Stimulated activated CD8-positive, alpha-beta memory T cell treated with anti-CD3 and anti-CD28 coated beads, Interleukin-4, amount 100 ng/mL, for 48 hours (primary cell): ENCODE measurements around the gene PTP4A2.

Source experiments
- DNase-seq: peaks from one replicate; pipeline ENCODE4 v3.0.0-alpha.2; 2020

Gene PTP4A2

GRCh38 chr1:31857863-31858262 lies 80.3 kb downstream of the PTP4A2 start:
- DNase-seq = no peak
